OCI-LY7 (cell line): Measurements from ENCODE around the gene BBOF1. TPM values are rescaled to one million over a fixed set of nuclear protein-coding genes. Genes with fewer than 3 reads are reported as not detected.

Experiments used
- BruUV-seq: library from RNA; stranded (reverse); fragments of 400-500 nt; replicated peaks from 2 replicates; lab custom pipeline; 2021; lab: Mats Ljungman, UMichigan
- CTCF ChIA-PET: fragments of 300-600 bp; sonication (Branson Sonifier 250); formaldehyde crosslinking; loops from one replicate; lab custom pipeline; 2022; ENCODE audit warnings: antibody characterized with exemption; ENCODE audit not compliant: unreplicated experiment; lab: Charles Lee
- POLR2A ChIA-PET: fragments of 300-600 bp; sonication (Branson Sonifier 250); formaldehyde crosslinking; loops from one replicate; lab custom pipeline; 2022; ENCODE audit warnings: antibody characterized with exemption; lab: Charles Lee
- DNase-seq: peaks from one replicate; pipeline ENCODE4 v3.0.0-alpha.2; 2015; ENCODE audit warnings: low spot score
- H2AFZ ChIP-seq: fragments of 200-600 bp; sonication (generic), shearing (Covaris generic); 2 replicates; pipeline ENCODE4 v1.6.1; 2014; ENCODE audit warnings: mild to moderate bottlenecking, antibody characterized with exemption, low read length, moderate library complexity
- H3K27ac ChIP-seq: fragments of 200-600 bp; sonication (generic); 2 replicates; pipeline ENCODE4 v1.5.1; 2014; ENCODE audit warnings: mixed run types, low read depth, mild to moderate bottlenecking, moderate library complexity, low read length, inconsistent platforms; ENCODE audit not compliant: poor library complexity, severe bottlenecking
- H3K36me3 ChIP-seq: fragments of 200-600 bp; sonication (generic); 2 replicates; pipeline ENCODE4 v1.6.1; 2014; ENCODE audit warnings: mild to moderate bottlenecking, antibody characterized with exemption, low read length, moderate library complexity, mixed read lengths; ENCODE audit not compliant: insufficient read depth
- H3K4me1 ChIP-seq: fragments of 200-600 bp; sonication (generic); 2 replicates; pipeline ENCODE4 v1.5.1; 2014; ENCODE audit warnings: mild to moderate bottlenecking, low read length; ENCODE audit not compliant: insufficient read depth, poor library complexity, severe bottlenecking
- H3K4me2 ChIP-seq: fragments of 200-600 bp; sonication (generic); 2 replicates; pipeline ENCODE4 v1.6.1; 2014; ENCODE audit warnings: mild to moderate bottlenecking, low read length
- H3K4me3 ChIP-seq: fragments of 200-600 bp; sonication (generic); 2 replicates; pipeline ENCODE4 v1.5.1; 2014; ENCODE audit warnings: mild to moderate bottlenecking, low read depth, low read length; ENCODE audit not compliant: poor library complexity, severe bottlenecking
- H3K79me2 ChIP-seq: fragments of 200-600 bp; sonication (generic); 2 replicates; pipeline ENCODE4 v1.6.1; 2016; ENCODE audit warnings: low read depth, mild to moderate bottlenecking, low read length, moderate library complexity, mixed read lengths; ENCODE audit not compliant: insufficient read depth
- H3K9me2 ChIP-seq: fragments of 200-600 bp; sonication (generic); 2 replicates; pipeline ENCODE4 v1.6.1; 2016; ENCODE audit warnings: mild to moderate bottlenecking, low read length, mixed read lengths; ENCODE audit not compliant: insufficient read depth
- H3K9me3 ChIP-seq: fragments of 200-600 bp; sonication (generic); 2 replicates; pipeline ENCODE4 v1.6.1; 2014; ENCODE audit warnings: mild to moderate bottlenecking, mixed run types, low read length, mixed read lengths
- H4K20me1 ChIP-seq: fragments of 200-600 bp; sonication (generic); 2 replicates; pipeline ENCODE4 v1.6.1; 2014; ENCODE audit warnings: mild to moderate bottlenecking, antibody characterized with exemption, low read length, moderate library complexity, mixed read lengths; ENCODE audit not compliant: insufficient read depth
- EZH2phosphoT487 ChIP-seq: fragments of 200-600 bp; sonication (generic); IDR thresholded peaks from 2 replicates; pipeline ENCODE4 v1.6.1; 2018; ENCODE audit warnings: low read depth, borderline replicate concordance, mild to moderate bottlenecking, mixed run types, antibody characterized with exemption, low read length, moderate library complexity, mixed read lengths
- intact Hi-C: fragments of 100-400 bp; cut with micrococcal nuclease; formaldehyde crosslinking; loops from one replicate; pipeline ENCODE4 v1.10.0; 2022; ENCODE audit not compliant: unreplicated experiment
- total RNA-seq, 2 experiments: library from RNA; depleted of rRNA in 1 of 2; stranded (reverse); fragments of >200 nt in 1 of 2; shearing (Covaris generic) in 1 of 2; gene quantifications; 2 replicates each; pipeline ENCODE4 v1.2.3, GENCODE V29; 2014 to 2022
- TF ChIP-seq, protein P1 (sequence below): fragments of 200-600 bp; sonication (generic); conservative IDR thresholded peaks from 2 replicates; pipeline ENCODE4 v1.5.1; 2014; ENCODE audit warnings: mild to moderate bottlenecking, antibody characterized with exemption, low read length, moderate library complexity, mixed read lengths

BBOF1 gene
- total RNA-seq, 2 experiments from 2014 or later = 1.7 to 3.2 TPM

- Histone ChIP-seq H4K20me1 (no peaks in the 10 kb centered on the region), H3K36me3 (no peaks in the 10 kb centered on the region), H3K9me3 (no peaks in the 10 kb centered on the region), H3K4me2 (no peak overlapping the region), H3K4me1 (no peaks in the 10 kb centered on the region), H3K9me2 (no peaks in the 10 kb centered on the region), H3K79me2 (no peaks in the 10 kb centered on the region), H3K27ac (no peak overlapping the region), H2AFZ (no peak overlapping the region), H3K4me3 (no peak overlapping the region)
- TF ChIP-seq EZH2phosphoT487 = no peak
- TF ChIP-seq, protein P1, sequence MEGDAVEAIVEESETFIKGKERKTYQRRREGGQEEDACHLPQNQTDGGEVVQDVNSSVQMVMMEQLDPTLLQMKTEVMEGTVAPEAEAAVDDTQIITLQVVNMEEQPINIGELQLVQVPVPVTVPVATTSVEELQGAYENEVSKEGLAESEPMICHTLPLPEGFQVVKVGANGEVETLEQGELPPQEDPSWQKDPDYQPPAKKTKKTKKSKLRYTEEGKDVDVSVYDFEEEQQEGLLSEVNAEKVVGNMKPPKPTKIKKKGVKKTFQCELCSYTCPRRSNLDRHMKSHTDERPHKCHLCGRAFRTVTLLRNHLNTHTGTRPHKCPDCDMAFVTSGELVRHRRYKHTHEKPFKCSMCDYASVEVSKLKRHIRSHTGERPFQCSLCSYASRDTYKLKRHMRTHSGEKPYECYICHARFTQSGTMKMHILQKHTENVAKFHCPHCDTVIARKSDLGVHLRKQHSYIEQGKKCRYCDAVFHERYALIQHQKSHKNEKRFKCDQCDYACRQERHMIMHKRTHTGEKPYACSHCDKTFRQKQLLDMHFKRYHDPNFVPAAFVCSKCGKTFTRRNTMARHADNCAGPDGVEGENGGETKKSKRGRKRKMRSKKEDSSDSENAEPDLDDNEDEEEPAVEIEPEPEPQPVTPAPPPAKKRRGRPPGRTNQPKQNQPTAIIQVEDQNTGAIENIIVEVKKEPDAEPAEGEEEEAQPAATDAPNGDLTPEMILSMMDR = no peak
- no TSS peak for BruUV-seq
- intact Hi-C loops = no loop called here
- ChIA-PET POLR2A (interaction anchor here (0.7 kb wide), 1 partner anchor 58 kb away, joined by 3 read pairs; no protein-coding TSS in a partner anchor), CTCF (interaction anchor here (0.6 kb wide), 1 partner anchor 111 kb away, joined by 6 read pairs; no protein-coding TSS in a partner anchor)
- DNase-seq = no peak
Measured at GRCh38 chr14:74064426-74064825, 45.3 kb downstream of the BBOF1 start.

DNA sequence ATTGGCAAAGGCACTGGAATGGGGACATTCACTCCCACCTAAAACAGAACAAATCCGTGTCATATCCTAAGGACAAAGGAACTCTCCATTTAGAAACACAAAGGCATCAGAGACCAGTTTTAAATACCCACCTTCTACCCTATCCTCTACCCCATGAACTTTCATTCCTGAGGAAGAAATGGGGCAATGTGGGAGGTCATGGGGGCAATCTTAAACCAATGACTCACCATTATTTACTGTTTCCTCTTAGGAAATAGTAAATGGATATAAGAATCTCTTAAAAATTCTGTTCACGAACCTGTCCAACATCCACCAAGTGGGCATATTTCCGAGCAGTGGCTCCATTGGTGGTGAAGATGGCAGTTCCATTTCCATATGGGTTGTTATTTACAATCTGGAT lies 45.7 kb downstream of the BBOF1 start:
- no TSS peak for BruUV-seq
- Histone ChIP-seq H3K4me3 (no peak overlapping the region), H2AFZ (no peak overlapping the region), H3K4me1 (no peaks in the 10 kb centered on the region), H3K9me3 (no peaks in the 10 kb centered on the region), H3K27ac (no peak overlapping the region), H4K20me1 (no peaks in the 10 kb centered on the region), H3K4me2 (no peak overlapping the region), H3K36me3 (no peaks in the 10 kb centered on the region), H3K9me2 (no peaks in the 10 kb centered on the region), H3K79me2 (no peaks in the 10 kb centered on the region)
- TF ChIP-seq EZH2phosphoT487 = no peak
- TF ChIP-seq, protein P1 = no peak
- POLR2A ChIA-PET = interaction anchor here (0.6 kb wide), 1 partner anchor 58 kb away, joined by 3 read pairs; no protein-coding TSS in a partner anchor
- DNase-seq = no peak
- CTCF ChIA-PET = interaction anchor here (0.6 kb wide), 1 partner anchor 111 kb away, joined by 6 read pairs; no protein-coding TSS in a partner anchor
- intact Hi-C loops = no loop called here

DNA sequence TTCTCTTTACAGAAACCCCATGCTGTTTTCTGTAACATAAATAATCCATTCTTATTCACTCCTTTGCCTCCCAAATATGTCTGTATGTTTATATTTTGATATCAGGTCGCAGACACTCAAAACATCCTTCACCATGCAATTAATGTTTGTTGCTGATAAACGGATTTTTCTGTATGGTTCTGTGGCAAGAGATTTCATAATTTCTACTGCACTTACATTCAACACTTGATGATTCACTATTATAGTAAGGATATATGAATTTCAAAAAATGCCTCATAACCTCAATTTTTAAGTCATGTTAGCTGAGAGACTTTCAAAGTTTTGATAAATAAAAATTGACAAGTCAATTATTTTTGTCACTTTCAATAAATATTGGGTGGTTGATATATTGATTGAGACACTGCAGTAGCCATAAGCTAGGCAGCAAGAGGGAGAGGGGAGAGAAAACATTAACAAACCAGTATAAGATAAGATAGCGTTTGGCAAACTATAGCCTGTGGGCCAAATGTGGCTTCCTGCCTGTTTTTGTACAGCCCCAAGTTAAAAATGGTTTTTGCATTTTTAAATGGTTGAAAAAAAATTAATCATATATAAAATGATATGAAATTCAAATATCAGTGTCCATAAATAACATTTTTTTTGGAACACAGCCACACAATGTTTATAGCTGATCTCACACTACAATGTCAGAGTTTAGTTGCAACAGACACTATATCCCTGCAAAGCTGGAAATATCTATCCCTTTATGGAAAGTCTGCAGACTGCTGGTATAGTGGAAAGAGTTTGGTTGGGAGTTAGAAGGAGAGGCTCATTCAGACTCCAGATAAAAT lies 46.8 kb downstream of the BBOF1 start:
- H3K9me3 ChIP-seq = no peaks in the 10 kb centered on the region
- TF ChIP-seq, protein P1 = no peak
- no peaks in the 10 kb centered on the region for H4K20me1 ChIP-seq
- H3K4me3 ChIP-seq = no peak overlapping the region
- no peaks in the 10 kb centered on the region for H3K9me2 ChIP-seq
- CTCF ChIA-PET = interaction anchor here (0.6 kb wide), 1 partner anchor 728 kb away, joined by 3 read pairs; no protein-coding TSS in a partner anchor
- H3K36me3 ChIP-seq = no peaks in the 10 kb centered on the region
- intact Hi-C loops = no loop called here
- H3K79me2 ChIP-seq = no peaks in the 10 kb centered on the region
- BruUV-seq = no TSS peak
- no peak overlapping the region for H2AFZ ChIP-seq
- no peaks in the 10 kb centered on the region for H3K4me1 ChIP-seq
- POLR2A ChIA-PET = interaction anchor here (0.7 to 1.5 kb wide), 2 partner anchors 17 to 108 kb away, joined by 3 to 5 read pairs; no protein-coding TSS in a partner anchor
- no peak overlapping the region for H3K27ac ChIP-seq
- no peak for DNase-seq
- no peak overlapping the region for H3K4me2 ChIP-seq
